Adrenal gland (tissue), 5 donors: ENCODE results near the gene NOL4L.

Experiments
- POLR2A ChIP-seq, 2 donors: fragments of 450-650 bp; IDR thresholded peaks; one replicate each; pipeline ENCODE4 v1.6.1; 2017; ENCODE audit warnings: antibody characterized with exemption in 2 of 2, mild to moderate bottlenecking in 2 of 2, moderate library complexity in 1 of 2
- TF ChIP-seq, protein P1 (sequence below), 6 experiments: fragments of 450-650 bp in 4 of 6; fragments of 200-600 bp in 2 of 6; sonication (generic) in 1 of 6; IDR thresholded peaks; 1 replicate in 5 of 6; 2 replicates in 1 of 6; pipeline versions ENCODE4 v1.5.1 to v1.8.0; 2016 to 2021; ENCODE audit warnings: antibody characterized with exemption in 6 of 6, mild to moderate bottlenecking in 2 of 6, moderate library complexity in 1 of 6
- donor health status: DM: no; HTN: no; CAD: no.

DNA sequence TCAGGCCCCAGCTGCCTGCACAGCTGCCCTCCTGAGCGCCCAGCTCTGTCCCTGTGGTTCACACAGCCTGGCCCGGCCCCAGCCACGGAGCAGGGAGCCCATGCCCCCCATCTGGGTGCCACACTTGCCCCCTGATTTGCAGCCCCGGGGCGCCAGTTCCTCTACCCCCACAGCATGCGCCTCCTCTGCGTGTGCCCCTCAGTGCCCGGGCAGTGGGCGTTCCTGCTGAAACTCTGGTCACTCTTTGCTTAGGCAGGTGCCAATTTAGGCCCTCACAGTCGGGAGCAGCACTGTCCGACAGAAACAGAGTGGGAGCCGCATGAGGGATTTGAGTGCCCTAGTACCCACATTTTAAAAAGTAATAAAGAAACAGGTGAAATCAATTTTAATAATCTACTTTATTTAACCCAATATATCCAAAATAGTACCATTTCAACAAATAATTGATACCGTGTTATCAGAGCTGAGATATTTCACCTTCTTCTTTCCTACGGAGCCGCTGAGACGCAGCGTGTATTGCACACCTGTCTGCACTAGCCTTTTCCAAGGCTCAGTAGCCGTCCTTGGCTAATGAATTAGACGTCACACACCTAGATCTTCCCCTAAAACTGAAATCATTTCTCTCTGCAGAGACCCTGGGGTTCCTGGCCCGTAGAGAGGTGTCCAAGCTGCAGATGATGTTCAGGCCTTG, 120.6 kb downstream of the NOL4L start:
- TF ChIP-seq, protein P1, sequence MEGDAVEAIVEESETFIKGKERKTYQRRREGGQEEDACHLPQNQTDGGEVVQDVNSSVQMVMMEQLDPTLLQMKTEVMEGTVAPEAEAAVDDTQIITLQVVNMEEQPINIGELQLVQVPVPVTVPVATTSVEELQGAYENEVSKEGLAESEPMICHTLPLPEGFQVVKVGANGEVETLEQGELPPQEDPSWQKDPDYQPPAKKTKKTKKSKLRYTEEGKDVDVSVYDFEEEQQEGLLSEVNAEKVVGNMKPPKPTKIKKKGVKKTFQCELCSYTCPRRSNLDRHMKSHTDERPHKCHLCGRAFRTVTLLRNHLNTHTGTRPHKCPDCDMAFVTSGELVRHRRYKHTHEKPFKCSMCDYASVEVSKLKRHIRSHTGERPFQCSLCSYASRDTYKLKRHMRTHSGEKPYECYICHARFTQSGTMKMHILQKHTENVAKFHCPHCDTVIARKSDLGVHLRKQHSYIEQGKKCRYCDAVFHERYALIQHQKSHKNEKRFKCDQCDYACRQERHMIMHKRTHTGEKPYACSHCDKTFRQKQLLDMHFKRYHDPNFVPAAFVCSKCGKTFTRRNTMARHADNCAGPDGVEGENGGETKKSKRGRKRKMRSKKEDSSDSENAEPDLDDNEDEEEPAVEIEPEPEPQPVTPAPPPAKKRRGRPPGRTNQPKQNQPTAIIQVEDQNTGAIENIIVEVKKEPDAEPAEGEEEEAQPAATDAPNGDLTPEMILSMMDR (IDR thresholded peaks at IDR 0.05), result no peak
- no peak for TF ChIP-seq POLR2A (IDR thresholded peaks at IDR 0.05)
